ENCODE data around the gene ELOB.

Gene ELOB

GRCh38 chr16:2777903-2778629 is 986 bp upstream of the ELOB start (continued):
- TF ChIP-seq CREB5 (CRISPR knock-in tag; IDR thresholded peaks at IDR 0.05; ENCODE audit: low read depth) (no peak), ESRRG (CRISPR knock-in tag; IDR thresholded peaks at IDR 0.05) (no peak), SNAI2 (CRISPR knock-in tag; IDR thresholded peaks at IDR 0.05) (no peak), ZNF8 (CRISPR knock-in tag; IDR thresholded peaks at IDR 0.05) (no peak)
- TF ChIP-seq, protein P1, sequence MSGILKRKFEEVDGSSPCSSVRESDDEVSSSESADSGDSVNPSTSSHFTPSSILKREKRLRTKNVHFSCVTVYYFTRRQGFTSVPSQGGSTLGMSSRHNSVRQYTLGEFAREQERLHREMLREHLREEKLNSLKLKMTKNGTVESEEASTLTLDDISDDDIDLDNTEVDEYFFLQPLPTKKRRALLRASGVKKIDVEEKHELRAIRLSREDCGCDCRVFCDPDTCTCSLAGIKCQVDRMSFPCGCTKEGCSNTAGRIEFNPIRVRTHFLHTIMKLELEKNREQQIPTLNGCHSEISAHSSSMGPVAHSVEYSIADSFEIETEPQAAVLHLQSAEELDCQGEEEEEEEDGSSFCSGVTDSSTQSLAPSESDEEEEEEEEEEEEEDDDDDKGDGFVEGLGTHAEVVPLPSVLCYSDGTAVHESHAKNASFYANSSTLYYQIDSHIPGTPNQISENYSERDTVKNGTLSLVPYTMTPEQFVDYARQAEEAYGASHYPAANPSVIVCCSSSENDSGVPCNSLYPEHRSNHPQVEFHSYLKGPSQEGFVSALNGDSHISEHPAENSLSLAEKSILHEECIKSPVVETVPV (CRISPR knock-in tag; IDR thresholded peaks at IDR 0.05) = no peak

GRCh38 chr16:2776500-2777139 is 460 bp downstream of the ELOB start:
- peak; percentile 7 for ATAC-seq

DNA sequence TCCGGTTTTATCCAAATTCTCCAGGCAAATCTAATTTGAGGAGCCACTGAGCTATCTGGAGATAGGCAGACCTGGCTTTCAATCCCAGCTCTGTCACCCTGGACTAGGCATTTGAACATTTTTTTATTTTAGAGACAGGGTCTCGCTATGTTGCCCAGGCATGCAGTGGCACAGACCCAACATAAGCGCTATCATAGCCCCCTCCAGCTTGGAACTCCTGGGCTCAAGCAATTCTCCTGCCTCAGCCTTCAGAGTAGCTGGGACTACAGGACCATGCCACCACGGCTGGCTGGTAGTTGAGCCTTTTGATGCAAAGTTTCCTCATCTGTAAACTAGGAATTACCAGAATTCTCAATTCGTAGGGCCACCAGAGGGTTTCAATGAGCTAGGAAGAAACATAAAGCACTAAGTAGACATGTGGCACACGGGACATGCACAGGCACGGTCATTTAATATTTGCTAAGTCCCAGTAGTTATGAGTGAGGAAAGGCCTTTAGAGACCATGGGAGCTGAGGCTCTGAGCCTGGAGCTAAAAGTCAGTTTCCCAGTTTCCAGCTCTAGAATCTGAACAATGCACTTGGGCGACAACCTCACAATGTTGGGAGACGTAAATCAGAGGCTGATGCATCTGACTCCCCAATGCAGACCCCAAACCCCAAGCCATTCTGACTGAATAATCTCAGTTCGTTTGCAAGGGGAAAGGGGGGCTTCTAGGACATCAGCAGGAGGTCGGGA is 1.1 kb downstream of the ELOB start:
- no peak for ATAC-seq
- TF ChIP-seq, protein P2, sequence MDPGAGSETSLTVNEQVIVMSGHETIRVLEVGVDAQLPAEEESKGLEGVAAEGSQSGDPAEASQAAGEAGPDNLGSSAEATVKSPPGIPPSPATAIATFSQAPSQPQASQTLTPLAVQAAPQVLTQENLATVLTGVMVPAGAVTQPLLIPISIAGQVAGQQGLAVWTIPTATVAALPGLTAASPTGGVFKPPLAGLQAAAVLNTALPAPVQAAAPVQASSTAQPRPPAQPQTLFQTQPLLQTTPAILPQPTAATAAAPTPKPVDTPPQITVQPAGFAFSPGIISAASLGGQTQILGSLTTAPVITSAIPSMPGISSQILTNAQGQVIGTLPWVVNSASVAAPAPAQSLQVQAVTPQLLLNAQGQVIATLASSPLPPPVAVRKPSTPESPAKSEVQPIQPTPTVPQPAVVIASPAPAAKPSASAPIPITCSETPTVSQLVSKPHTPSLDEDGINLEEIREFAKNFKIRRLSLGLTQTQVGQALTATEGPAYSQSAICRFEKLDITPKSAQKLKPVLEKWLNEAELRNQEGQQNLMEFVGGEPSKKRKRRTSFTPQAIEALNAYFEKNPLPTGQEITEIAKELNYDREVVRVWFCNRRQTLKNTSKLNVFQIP (CRISPR knock-in tag; IDR thresholded peaks at IDR 0.05; ENCODE audit: borderline replicate concordance, low read depth) = no peak
- TF ChIP-seq SNAI2 (CRISPR knock-in tag; IDR thresholded peaks at IDR 0.05) (no peak), OSR1 (CRISPR knock-in tag; IDR thresholded peaks at IDR 0.05) (no peak), RARB (CRISPR knock-in tag; IDR thresholded peaks at IDR 0.05) (no peak), GLIS3 (CRISPR knock-in tag; IDR thresholded peaks at IDR 0.05) (no peak), ISL1 (CRISPR knock-in tag; IDR thresholded peaks at IDR 0.05) (no peak), ZFP30 (CRISPR knock-in tag; IDR thresholded peaks at IDR 0.05) (no peak), CREB5 (CRISPR knock-in tag; IDR thresholded peaks at IDR 0.05; ENCODE audit: low read depth) (no peak)
- TF ChIP-seq, protein P1 (CRISPR knock-in tag; IDR thresholded peaks at IDR 0.05) = no peak

More at GRCh38 chr16:2776500-2777139, 460 bp downstream of the ELOB start:
- no peak for TF ChIP-seq ZFP3 (CRISPR knock-in tag; IDR thresholded peaks at IDR 0.05)
- TF ChIP-seq BACH2 (CRISPR knock-in tag; IDR thresholded peaks at IDR 0.05; ENCODE audit: borderline replicate concordance) = no peak
- TF ChIP-seq ESRRG (CRISPR knock-in tag; IDR thresholded peaks at IDR 0.05) = no peak
- no peak for TF ChIP-seq ZC3H10 (CRISPR knock-in tag; IDR thresholded peaks at IDR 0.05)
- no peak for TF ChIP-seq ZNF8 (CRISPR knock-in tag; IDR thresholded peaks at IDR 0.05)
- TF ChIP-seq PPARA (CRISPR knock-in tag; IDR thresholded peaks at IDR 0.05; ENCODE audit: borderline replicate concordance) = no peak
- no peak for TF ChIP-seq ZNF565 (CRISPR knock-in tag; conservative IDR thresholded peaks at IDR 0.05; ENCODE audit: low read depth)
- TF ChIP-seq SNAI2 (CRISPR knock-in tag; IDR thresholded peaks at IDR 0.05) = no peak
- no peak for TF ChIP-seq ARNTL (CRISPR knock-in tag; IDR thresholded peaks at IDR 0.05; ENCODE audit: borderline replicate concordance, low read depth)
- TF ChIP-seq, protein P2 (CRISPR knock-in tag; IDR thresholded peaks at IDR 0.05; ENCODE audit: borderline replicate concordance, low read depth) = no peak
- no peak for TF ChIP-seq OSR1 (CRISPR knock-in tag; IDR thresholded peaks at IDR 0.05)
- no peak for TF ChIP-seq CREB5 (CRISPR knock-in tag; IDR thresholded peaks at IDR 0.05; ENCODE audit: low read depth)
- no peak for TF ChIP-seq GLIS3 (CRISPR knock-in tag; IDR thresholded peaks at IDR 0.05)
- no peak for TF ChIP-seq RARB (CRISPR knock-in tag; IDR thresholded peaks at IDR 0.05)
- no peak for TF ChIP-seq TCF4 (CRISPR knock-in tag; IDR thresholded peaks at IDR 0.05; ENCODE audit: borderline replicate concordance)
- TF ChIP-seq ZNF70 (CRISPR knock-in tag; IDR thresholded peaks at IDR 0.05) = no peak
- no peak for TF ChIP-seq TOX (CRISPR knock-in tag; IDR thresholded peaks at IDR 0.05; ENCODE audit: borderline replicate concordance)
- TF ChIP-seq, protein P3, sequence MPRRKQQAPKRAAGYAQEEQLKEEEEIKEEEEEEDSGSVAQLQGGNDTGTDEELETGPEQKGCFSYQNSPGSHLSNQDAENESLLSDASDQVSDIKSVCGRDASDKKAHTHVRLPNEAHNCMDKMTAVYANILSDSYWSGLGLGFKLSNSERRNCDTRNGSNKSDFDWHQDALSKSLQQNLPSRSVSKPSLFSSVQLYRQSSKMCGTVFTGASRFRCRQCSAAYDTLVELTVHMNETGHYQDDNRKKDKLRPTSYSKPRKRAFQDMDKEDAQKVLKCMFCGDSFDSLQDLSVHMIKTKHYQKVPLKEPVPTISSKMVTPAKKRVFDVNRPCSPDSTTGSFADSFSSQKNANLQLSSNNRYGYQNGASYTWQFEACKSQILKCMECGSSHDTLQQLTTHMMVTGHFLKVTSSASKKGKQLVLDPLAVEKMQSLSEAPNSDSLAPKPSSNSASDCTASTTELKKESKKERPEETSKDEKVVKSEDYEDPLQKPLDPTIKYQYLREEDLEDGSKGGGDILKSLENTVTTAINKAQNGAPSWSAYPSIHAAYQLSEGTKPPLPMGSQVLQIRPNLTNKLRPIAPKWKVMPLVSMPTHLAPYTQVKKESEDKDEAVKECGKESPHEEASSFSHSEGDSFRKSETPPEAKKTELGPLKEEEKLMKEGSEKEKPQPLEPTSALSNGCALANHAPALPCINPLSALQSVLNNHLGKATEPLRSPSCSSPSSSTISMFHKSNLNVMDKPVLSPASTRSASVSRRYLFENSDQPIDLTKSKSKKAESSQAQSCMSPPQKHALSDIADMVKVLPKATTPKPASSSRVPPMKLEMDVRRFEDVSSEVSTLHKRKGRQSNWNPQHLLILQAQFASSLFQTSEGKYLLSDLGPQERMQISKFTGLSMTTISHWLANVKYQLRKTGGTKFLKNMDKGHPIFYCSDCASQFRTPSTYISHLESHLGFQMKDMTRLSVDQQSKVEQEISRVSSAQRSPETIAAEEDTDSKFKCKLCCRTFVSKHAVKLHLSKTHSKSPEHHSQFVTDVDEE (CRISPR knock-in tag; IDR thresholded peaks at IDR 0.05) = no peak
